ENCODE results near the gene SEMA5B. TPM values are rescaled to one million over a fixed set of nuclear protein-coding genes. Genes with fewer than 3 reads are reported as not detected.

SEMA5B gene
- total RNA-seq, 1 experiment from 2014 or later = not detected

DNA sequence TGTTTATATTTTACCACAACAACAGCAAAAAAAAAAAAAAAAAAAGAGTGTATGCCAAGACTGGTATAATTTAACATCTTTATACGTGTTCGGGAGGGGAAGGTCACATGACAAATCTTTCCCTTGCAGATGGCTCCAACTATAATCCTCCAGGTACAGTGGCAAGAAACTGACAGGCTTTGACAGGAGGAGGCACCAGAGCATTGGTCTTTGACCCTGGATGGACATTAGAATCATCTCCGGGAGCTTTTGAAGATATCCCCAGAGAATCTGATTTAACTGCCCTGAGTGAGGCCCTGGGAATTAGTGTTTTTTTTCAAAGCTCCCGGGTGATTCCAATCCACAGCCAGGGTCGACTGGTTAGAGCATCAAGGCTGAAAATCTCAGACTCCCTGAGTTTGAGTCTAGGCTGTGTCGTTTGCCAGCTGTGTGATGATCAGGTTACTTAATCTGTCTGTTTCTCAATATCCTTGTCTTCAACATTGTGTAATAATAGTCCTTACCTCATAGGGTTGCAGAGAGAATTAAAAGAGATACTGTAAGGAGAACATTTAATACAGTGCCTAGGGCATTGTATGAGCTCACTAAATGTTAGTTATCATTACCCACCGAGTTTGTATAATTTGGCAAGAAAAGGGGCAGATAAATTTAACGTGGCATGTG is 8.9 kb upstream of the SEMA5B start:
- POLR2A ChIA-PET (ENCODE audit: unreplicated experiment) = no interaction called here
- intact Hi-C loops (cut with micrococcal nuclease; ENCODE audit: unreplicated experiment) = no loop called here

DNA sequence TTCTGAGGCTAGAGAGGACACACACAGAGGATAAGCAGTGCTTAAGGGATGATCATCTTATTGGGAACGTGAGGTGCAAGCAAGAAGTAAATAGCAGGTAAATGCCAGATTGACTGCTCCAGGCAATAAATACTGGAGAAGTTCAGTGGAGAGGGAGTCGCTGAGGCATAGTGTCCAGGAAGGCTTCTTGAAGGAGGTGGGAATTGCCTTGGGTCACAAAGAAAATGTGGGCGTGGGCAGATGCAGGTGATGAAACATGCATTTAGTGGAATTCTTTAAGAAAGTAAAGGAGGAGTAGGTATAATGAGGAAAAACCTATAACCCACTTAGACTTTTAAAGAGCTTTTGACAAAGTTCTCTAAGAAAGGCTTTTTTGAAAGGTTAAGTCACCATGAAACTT is 7.4 kb upstream of the SEMA5B start:
- ChIA-PET CTCF (interaction anchor here (0.7 kb wide), 1 partner anchor 69 kb away, joined by 3 read pairs; no protein-coding TSS in a partner anchor), POLR2A (ENCODE audit: unreplicated experiment) (no interaction called here)
- intact Hi-C loops (cut with micrococcal nuclease; ENCODE audit: unreplicated experiment) = no loop called here
- Histone ChIP-seq H3K27ac (no peak overlapping the region), H2AFZ (no peak overlapping the region), H3K36me3 (ENCODE audit: low read depth) (no peaks in the 10 kb centered on the region), H3K4me2 (no peak overlapping the region), H3K9me3 (ENCODE audit: insufficient read depth, low read depth) (no peaks in the 10 kb centered on the region), H3F3A (ENCODE audit: insufficient read depth, low read depth) (0 out of 2 replicates have a peak, but pooled peaks cover 5% of the 10 kb centered on the region), H4K20me1 (ENCODE audit: insufficient read depth) (no peaks in the 10 kb centered on the region), H3K4me3 (no peak overlapping the region), H3K27me3 (ENCODE audit: insufficient read depth, low read depth) (0 out of 2 replicates have a peak, but pooled peaks cover 3% of the 10 kb centered on the region), H3K9me2 (ENCODE audit: insufficient read depth) (no peaks in the 10 kb centered on the region), H3K79me2 (ENCODE audit: low read depth) (no peaks in the 10 kb centered on the region), H3K4me1 (replicated peaks; ENCODE audit: insufficient read depth) (peaks cover 12% of the 10 kb centered on the region)
- BruUV-seq (replicated peaks) = no TSS peak
- TF ChIP-seq EZH2 (IDR thresholded peaks at IDR 0.05; ENCODE audit: low read depth) = no peak
- TF ChIP-seq, protein P1, sequence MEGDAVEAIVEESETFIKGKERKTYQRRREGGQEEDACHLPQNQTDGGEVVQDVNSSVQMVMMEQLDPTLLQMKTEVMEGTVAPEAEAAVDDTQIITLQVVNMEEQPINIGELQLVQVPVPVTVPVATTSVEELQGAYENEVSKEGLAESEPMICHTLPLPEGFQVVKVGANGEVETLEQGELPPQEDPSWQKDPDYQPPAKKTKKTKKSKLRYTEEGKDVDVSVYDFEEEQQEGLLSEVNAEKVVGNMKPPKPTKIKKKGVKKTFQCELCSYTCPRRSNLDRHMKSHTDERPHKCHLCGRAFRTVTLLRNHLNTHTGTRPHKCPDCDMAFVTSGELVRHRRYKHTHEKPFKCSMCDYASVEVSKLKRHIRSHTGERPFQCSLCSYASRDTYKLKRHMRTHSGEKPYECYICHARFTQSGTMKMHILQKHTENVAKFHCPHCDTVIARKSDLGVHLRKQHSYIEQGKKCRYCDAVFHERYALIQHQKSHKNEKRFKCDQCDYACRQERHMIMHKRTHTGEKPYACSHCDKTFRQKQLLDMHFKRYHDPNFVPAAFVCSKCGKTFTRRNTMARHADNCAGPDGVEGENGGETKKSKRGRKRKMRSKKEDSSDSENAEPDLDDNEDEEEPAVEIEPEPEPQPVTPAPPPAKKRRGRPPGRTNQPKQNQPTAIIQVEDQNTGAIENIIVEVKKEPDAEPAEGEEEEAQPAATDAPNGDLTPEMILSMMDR (conservative IDR thresholded peaks at IDR 0.05) = no peak
- peak in 1 of 2 experiments; percentile 36 for DNase-seq

More for the DNA sequence above, 8.9 kb upstream of the SEMA5B start:
- Histone ChIP-seq H3K27ac (no peak overlapping the region), H3K4me3 (no peak overlapping the region), H3K9me2 (ENCODE audit: insufficient read depth) (no peaks in the 10 kb centered on the region), H3K79me2 (ENCODE audit: low read depth) (no peaks in the 10 kb centered on the region), H3F3A (ENCODE audit: insufficient read depth, low read depth) (0 out of 2 replicates have a peak, but pooled peaks cover 5% of the 10 kb centered on the region), H3K27me3 (ENCODE audit: insufficient read depth, low read depth) (no peaks in the 10 kb centered on the region), H3K9me3 (ENCODE audit: insufficient read depth, low read depth) (no peaks in the 10 kb centered on the region), H3K4me2 (no peak overlapping the region; the same call in 1 of the 2 replicates), H3K4me1 (replicated peaks; ENCODE audit: insufficient read depth) (peaks cover 12% of the 10 kb centered on the region), H4K20me1 (ENCODE audit: insufficient read depth) (no peaks in the 10 kb centered on the region), H2AFZ (no peak overlapping the region), H3K36me3 (ENCODE audit: low read depth) (no peaks in the 10 kb centered on the region)
- TF ChIP-seq EZH2 (IDR thresholded peaks at IDR 0.05; ENCODE audit: low read depth) = no peak
- TF ChIP-seq, protein P1 (conservative IDR thresholded peaks at IDR 0.05) = no peak
- no TSS peak for BruUV-seq (replicated peaks)
- peak in 1 of 2 experiments; percentile 57 for DNase-seq
- CTCF ChIA-PET = no interaction called here

DNA sequence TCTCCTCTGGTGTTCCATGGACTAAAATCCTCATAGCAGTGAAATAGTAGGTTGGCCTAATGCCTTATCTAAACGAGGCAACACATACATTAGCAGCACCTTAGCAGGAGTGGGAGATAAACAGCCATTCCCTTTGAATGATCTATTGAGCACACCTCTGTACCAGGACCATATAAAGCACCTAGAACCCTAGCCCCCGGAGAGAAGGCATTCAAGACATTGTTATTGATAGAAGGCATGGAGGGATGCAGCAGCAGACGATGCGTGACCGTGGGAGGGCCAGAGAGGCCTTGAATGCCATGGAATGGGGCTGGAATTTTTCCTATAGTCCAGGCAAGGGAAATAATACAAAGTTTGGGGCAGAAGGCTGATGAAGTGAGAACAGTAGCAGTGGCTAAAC is 6.6 kb upstream of the SEMA5B start:
- H3K4me3 ChIP-seq = no peak overlapping the region
- no peak for DNase-seq
- H3K36me3 ChIP-seq (ENCODE audit: low read depth) = no peaks in the 10 kb centered on the region
- no peaks in the 10 kb centered on the region for H3K9me3 ChIP-seq (ENCODE audit: insufficient read depth, low read depth)
- no peak overlapping the region for H3K27ac ChIP-seq
- ChIA-PET CTCF (no interaction called here), POLR2A (ENCODE audit: unreplicated experiment) (no interaction called here)
- no peak overlapping the region for H2AFZ ChIP-seq
- 0 out of 2 replicates have a peak, but pooled peaks cover 8% of the 10 kb centered on the region for H3K27me3 ChIP-seq (ENCODE audit: insufficient read depth, low read depth)
- no peak for TF ChIP-seq EZH2 (IDR thresholded peaks at IDR 0.05; ENCODE audit: low read depth)
- TF ChIP-seq, protein P1 (conservative IDR thresholded peaks at IDR 0.05) = no peak
- peaks cover 12% of the 10 kb centered on the region for H3K4me1 ChIP-seq (replicated peaks; ENCODE audit: insufficient read depth)
- intact Hi-C loops (cut with micrococcal nuclease; ENCODE audit: unreplicated experiment) = no loop called here
- H3K4me2 ChIP-seq = no peak overlapping the region
- no peaks in the 10 kb centered on the region for H3K9me2 ChIP-seq (ENCODE audit: insufficient read depth)
- H3K79me2 ChIP-seq (ENCODE audit: low read depth) = no peaks in the 10 kb centered on the region
- H3F3A ChIP-seq (ENCODE audit: insufficient read depth, low read depth) = 0 out of 2 replicates have a peak, but pooled peaks cover 5% of the 10 kb centered on the region
- BruUV-seq (replicated peaks) = no TSS peak
- no peaks in the 10 kb centered on the region for H4K20me1 ChIP-seq (ENCODE audit: insufficient read depth)

Measured in PC-9 (cell line).